AG04450 (cell line): ENCODE measurements around the gene QRICH1. TPM values are rescaled to one million over a fixed set of nuclear protein-coding genes. Genes with fewer than 3 reads are reported as not detected.

Source experiments
- CTCF ChIA-PET: fragments of 300-600, 350-600 bp; formaldehyde crosslinking; extraction: SDS; loops from one replicate; lab custom pipeline; 2022; ENCODE audit warnings: antibody characterized with exemption, inconsistent platforms; lab: Charles Lee
- POLR2A ChIA-PET: fragments of 350-600 bp; formaldehyde crosslinking; extraction: SDS; loops from one replicate; lab custom pipeline; 2021; ENCODE audit warnings: antibody characterized with exemption, inconsistent platforms; lab: Yijun Ruan, JAX
- DNase-seq: peaks from one replicate; pipeline ENCODE4 v3.0.0-alpha.2; 2011; ENCODE audit warnings: low read depth, low spot score
- H3K27ac ChIP-seq: one replicate; pipeline ENCODE4 v1.5.1; 2012; ENCODE audit warnings: low read depth, low read length, control low read depth
- H3K27me3 ChIP-seq: one replicate; pipeline ENCODE4 v1.6.0; 2012; ENCODE audit warnings: low read length; ENCODE audit not compliant: control insufficient read depth, insufficient read depth
- H3K4me3 ChIP-seq: 2 replicates; pipeline ENCODE4 v1.5.1; 2011; ENCODE audit warnings: mild to moderate bottlenecking, low read depth, low read length, control low read depth
- H3K9me3 ChIP-seq: 2 replicates; pipeline ENCODE4 v1.5.1; 2012; ENCODE audit warnings: low read length; ENCODE audit not compliant: control insufficient read depth, insufficient read depth
- polyA plus RNA-seq: library from polyadenylated mRNA; depleted of rRNA; stranded (reverse); fragments of >200 nt; gene quantifications from 2 replicates; pipeline ENCODE4 v1.2.3, GENCODE V29; 2011
- TF ChIP-seq, protein P1 (sequence below): IDR thresholded peaks from 2 replicates; pipeline ENCODE4 v1.5.1; 2011; ENCODE audit warnings: low read depth, low read length, control low read depth, inconsistent platforms

QRICH1 gene
- polyA plus RNA-seq, 1 experiment = 69.7 TPM

DNA sequence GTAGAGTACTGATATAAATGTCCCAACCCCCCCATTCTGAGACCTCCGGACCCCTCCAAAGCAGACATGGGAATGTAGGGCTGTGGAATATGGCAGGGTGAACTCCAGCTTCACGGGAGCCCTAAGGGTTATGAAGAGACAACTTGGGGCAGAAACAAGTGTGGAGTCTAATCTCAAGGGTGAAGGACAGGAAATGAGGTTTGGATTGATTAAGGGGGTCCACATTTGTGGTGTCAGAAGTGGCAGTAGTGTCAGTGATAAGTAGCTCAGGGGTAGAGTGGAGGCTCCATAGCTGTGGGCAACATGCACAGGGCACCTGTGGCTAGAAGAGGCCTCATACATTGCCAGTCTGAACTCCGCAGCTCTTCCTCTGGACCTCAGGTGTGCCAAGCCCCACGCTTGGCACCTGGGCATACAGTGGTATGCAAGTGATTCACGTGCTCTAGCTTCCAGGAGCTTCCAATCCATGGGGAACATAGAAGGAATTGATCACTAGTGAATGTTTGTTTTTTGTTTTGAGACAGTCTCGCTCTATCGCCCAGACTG is 108.0 kb downstream of the QRICH1 start:
- H3K27me3 ChIP-seq = no peaks in the 10 kb centered on the region
- H3K4me3 ChIP-seq = no peak overlapping the region
- ChIA-PET CTCF (interaction anchor here (3.0 to 4.9 kb wide), 2 partner anchors 28 to 107 kb away, joined by 19 to 37 read pairs; partner anchors contain the start of gene QRICH1), POLR2A (no interaction called here)
- no peaks in the 10 kb centered on the region for H3K9me3 ChIP-seq
- H3K27ac ChIP-seq = no peak overlapping the region
- no peak for DNase-seq
- TF ChIP-seq, protein P1, sequence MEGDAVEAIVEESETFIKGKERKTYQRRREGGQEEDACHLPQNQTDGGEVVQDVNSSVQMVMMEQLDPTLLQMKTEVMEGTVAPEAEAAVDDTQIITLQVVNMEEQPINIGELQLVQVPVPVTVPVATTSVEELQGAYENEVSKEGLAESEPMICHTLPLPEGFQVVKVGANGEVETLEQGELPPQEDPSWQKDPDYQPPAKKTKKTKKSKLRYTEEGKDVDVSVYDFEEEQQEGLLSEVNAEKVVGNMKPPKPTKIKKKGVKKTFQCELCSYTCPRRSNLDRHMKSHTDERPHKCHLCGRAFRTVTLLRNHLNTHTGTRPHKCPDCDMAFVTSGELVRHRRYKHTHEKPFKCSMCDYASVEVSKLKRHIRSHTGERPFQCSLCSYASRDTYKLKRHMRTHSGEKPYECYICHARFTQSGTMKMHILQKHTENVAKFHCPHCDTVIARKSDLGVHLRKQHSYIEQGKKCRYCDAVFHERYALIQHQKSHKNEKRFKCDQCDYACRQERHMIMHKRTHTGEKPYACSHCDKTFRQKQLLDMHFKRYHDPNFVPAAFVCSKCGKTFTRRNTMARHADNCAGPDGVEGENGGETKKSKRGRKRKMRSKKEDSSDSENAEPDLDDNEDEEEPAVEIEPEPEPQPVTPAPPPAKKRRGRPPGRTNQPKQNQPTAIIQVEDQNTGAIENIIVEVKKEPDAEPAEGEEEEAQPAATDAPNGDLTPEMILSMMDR = no peak

DNA sequence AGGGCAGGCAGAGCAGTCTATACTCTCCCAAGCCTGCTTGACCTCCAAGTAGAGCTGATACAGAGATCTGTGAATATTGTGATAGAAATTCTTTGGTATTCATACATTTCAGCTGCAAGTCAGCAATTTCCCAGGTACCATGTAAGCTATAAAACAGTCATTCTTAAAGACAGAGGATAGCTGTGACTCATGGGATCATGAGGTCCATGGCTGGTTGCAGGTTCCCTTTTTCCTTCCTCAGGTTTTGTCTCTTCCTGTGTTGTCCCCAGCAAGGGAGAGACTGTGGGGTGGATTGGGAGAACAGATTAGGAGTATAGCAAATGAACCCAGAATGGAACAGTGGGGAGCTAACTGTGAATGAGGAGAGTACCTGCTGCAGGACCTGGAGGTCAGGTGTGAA is 109.2 kb downstream of the QRICH1 start:
- Histone ChIP-seq H3K4me3 (no peak overlapping the region), H3K27me3 (no peaks in the 10 kb centered on the region), H3K27ac (no peak overlapping the region), H3K9me3 (no peaks in the 10 kb centered on the region)
- ChIA-PET CTCF (interaction anchor here (0.8 kb wide), 2 partner anchors 9 to 38 kb away, joined by 3 to 4 read pairs; partner anchors contain the start of gene NDUFAF3), POLR2A (no interaction called here)
- TF ChIP-seq, protein P1 = no peak
- no peak for DNase-seq

DNA sequence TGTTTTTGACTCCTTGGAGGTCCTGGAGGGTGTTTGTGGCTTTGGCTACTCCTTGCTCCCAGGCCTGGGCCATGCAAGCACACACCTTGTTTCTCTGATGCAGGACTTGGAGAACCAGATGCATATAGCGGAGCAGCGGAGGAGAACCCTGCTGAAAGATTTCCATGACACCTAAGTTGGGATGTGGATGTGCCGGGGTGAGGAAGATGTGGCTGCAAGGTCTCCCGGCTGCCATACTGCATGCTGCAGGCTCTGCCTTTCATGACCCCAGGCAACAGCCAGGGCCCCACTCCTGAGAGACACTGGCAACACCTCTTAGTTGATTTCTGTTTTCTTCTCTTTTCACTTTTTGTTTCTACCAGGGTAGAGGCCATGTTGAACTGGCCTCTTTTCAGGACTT is 110.8 kb downstream of the QRICH1 start:
- Histone ChIP-seq H3K9me3 (no peaks in the 10 kb centered on the region), H3K27me3 (no peaks in the 10 kb centered on the region), H3K27ac (no peak overlapping the region), H3K4me3 (no peak overlapping the region)
- DNase-seq = no peak
- ChIA-PET POLR2A (no interaction called here), CTCF (no interaction called here)
- TF ChIP-seq, protein P1 = no peak

DNA sequence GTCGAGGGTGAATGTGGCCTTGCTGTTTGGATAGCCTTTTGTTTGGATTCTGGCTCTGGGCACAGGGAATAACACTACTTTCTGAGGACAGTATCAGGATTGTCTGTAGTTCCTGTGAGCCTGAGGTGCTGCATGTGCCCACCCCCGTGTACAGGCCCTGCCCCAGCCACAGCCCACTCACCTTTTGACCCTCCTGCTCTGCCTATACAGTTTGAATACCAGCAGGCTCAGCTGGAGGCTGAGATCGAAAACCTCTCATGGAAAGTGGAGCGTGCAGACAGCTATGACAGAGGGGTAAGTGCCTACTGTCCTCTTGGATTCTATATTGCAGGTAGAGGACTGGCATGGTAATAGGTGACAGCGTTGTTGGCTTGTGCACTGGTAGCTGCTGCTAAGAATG is 111.2 kb downstream of the QRICH1 start:
- TF ChIP-seq, protein P1 = no peak
- DNase-seq = no peak
- ChIA-PET POLR2A (no interaction called here), CTCF (no interaction called here)
- no peak overlapping the region for H3K4me3 ChIP-seq
- no peaks in the 10 kb centered on the region for H3K27me3 ChIP-seq
- H3K9me3 ChIP-seq = no peaks in the 10 kb centered on the region
- no peak overlapping the region for H3K27ac ChIP-seq

DNA sequence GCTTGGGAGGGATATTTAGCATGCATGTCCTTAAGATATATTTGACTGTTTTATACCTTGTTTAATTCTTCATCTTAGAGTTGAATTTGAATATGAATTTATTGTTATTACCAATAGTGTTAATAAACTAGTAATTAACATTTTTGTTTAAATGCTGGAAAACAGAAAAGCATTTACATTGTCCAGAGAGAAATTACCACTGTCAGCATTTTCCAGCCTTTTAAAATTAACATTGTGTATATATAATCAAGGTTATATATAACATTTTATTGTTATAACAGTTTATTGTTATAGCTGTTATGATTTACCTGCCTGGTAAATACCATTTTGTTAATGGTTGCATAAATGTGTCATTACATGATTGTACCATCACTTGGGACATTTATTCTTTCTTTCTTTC is 111.9 kb downstream of the QRICH1 start:
- no peak overlapping the region for H3K27ac ChIP-seq
- H3K9me3 ChIP-seq = no peaks in the 10 kb centered on the region
- TF ChIP-seq, protein P1 = no peak
- ChIA-PET CTCF (no interaction called here), POLR2A (no interaction called here)
- no peak for DNase-seq
- no peaks in the 10 kb centered on the region for H3K27me3 ChIP-seq
- H3K4me3 ChIP-seq = no peak overlapping the region
